Measurements from ENCODE around the gene MYL5.

- TF ChIP-seq, protein P1, sequence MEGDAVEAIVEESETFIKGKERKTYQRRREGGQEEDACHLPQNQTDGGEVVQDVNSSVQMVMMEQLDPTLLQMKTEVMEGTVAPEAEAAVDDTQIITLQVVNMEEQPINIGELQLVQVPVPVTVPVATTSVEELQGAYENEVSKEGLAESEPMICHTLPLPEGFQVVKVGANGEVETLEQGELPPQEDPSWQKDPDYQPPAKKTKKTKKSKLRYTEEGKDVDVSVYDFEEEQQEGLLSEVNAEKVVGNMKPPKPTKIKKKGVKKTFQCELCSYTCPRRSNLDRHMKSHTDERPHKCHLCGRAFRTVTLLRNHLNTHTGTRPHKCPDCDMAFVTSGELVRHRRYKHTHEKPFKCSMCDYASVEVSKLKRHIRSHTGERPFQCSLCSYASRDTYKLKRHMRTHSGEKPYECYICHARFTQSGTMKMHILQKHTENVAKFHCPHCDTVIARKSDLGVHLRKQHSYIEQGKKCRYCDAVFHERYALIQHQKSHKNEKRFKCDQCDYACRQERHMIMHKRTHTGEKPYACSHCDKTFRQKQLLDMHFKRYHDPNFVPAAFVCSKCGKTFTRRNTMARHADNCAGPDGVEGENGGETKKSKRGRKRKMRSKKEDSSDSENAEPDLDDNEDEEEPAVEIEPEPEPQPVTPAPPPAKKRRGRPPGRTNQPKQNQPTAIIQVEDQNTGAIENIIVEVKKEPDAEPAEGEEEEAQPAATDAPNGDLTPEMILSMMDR (conservative IDR thresholded peaks at IDR 0.05) = no peak
- TF ChIP-seq EZH2 (IDR thresholded peaks at IDR 0.05; ENCODE audit: low read depth) = no peak
These were observed 13.9 kb downstream of the MYL5 start for GRCh38 chr4:687971-688853.

Data from PC-9 (cell line).